K562 (cell line): Measurements from ENCODE around the gene PDE6G.

ENCODE experiments used
- FOXA1 ChIP-seq: fragments of 450-650 bp; IDR thresholded peaks from 2 replicates; pipeline ENCODE4 v1.6.1; 2016; ENCODE audit warnings: mild to moderate bottlenecking, borderline replicate concordance
- GABPA ChIP-seq: fragments of 200-800 bp; sonication (Bioruptor generic); conservative IDR thresholded peaks from 2 replicates; pipeline ENCODE4 v1.6.1; 2016; ENCODE audit warnings: low read depth, missing genetic modification characterization, missing compliant biosample characterization
- NR2C2 ChIP-seq, 2 experiments: fragments of 200-800 bp in 1 of 2; sonication (Bioruptor generic) in 1 of 2; sonication (generic) in 1 of 2; formaldehyde crosslinking in 1 of 2; IDR thresholded peaks; 2 replicates each; pipeline versions ENCODE4 v1.6.1 to v1.8.0; 2016 to 2022; ENCODE audit warnings: mild to moderate bottlenecking in 1 of 2, missing compliant biosample characterization in 1 of 2, missing genetic modification characterization in 1 of 2, missing genetic modification reagents in 1 of 2
- POLR2AphosphoS5 ChIP-seq: IDR thresholded peaks from 2 replicates; pipeline ENCODE4 v1.6.1; 2011; ENCODE audit warnings: mild to moderate bottlenecking, low read depth, low read length, moderate library complexity; ENCODE audit not compliant: control insufficient read depth, insufficient read depth
- SRSF3 ChIP-seq: fragments of 200-400 bp; formaldehyde crosslinking; IDR thresholded peaks from 2 replicates; pipeline ENCODE4 v1.6.1; 2016; ENCODE audit warnings: mild to moderate bottlenecking, low read length, moderate library complexity; ENCODE audit not compliant: insufficient read depth
- ZBTB7A ChIP-seq: IDR thresholded peaks from 2 replicates; pipeline ENCODE4 v1.6.1; 2011; ENCODE audit warnings: low read depth, mild to moderate bottlenecking, low read length, moderate library complexity, borderline replicate concordance; ENCODE audit not compliant: control insufficient read depth
- ZNF707 ChIP-seq: fragments of 250-450 bp; sonication (Bioruptor Pico); conservative IDR thresholded peaks from 2 replicates; pipeline ENCODE4 v1.8.0; 2022; ENCODE audit warnings: inconsistent platforms, mild to moderate bottlenecking, moderate library complexity
- TF ChIP-seq, protein P1 (sequence below): IDR thresholded peaks from 2 replicates; pipeline ENCODE4 v1.6.1; 2011; ENCODE audit not compliant: insufficient read length; ENCODE audit errors: extremely low read depth
- TF ChIP-seq, protein P2 (sequence below): IDR thresholded peaks from 3 replicates; pipeline ENCODE4 v1.6.1; 2011; ENCODE audit warnings: borderline replicate concordance, mild to moderate bottlenecking, moderate library complexity; ENCODE audit not compliant: insufficient read length; ENCODE audit errors: extremely low read depth
- TF ChIP-seq, protein P3 (sequence below): sonication (generic); formaldehyde crosslinking; IDR thresholded peaks from 2 replicates; pipeline ENCODE4 v1.8.1; 2023; ENCODE audit warnings: missing genetic modification reagents, mild to moderate bottlenecking, borderline replicate concordance
- TF ChIP-seq, protein P4 (sequence below): fragments of 250-450 bp; sonication (Bioruptor Pico); IDR thresholded peaks from 2 replicates; pipeline ENCODE4 v1.8.0; 2021; ENCODE audit warnings: moderate library complexity, mild to moderate bottlenecking, inconsistent platforms

DNA sequence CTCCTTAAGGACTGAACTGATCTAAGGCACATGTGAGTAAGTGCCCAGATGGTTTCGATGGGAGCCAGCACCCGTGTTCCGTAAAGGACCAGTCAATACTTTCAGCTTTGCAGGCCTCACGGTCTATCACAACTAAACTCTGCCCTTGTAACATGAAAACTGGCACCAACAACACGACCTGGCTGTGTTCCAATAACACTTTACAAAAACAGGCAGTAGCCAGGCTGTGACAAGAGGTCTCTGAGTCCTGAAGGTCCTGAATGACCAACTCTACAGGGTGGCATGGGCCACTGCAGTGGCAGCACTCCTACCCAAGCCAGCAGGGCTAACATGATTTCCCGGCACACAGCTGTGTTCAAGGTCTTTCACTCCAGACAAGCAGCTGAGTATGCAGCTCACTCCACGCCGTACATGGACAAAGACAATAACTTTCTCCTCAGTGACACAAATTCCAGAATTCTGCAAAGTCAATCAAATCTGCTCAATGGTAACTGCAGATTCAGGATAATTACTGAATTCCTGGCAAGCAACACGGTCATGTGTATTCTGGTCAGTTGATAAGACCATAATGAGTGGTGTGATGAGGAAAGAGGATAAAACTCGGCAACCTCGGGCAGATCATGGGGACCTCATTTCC is 34.7 kb downstream of the PDE6G start:
- no peak for TF ChIP-seq GABPA (tag)
- TF ChIP-seq, protein P1, sequence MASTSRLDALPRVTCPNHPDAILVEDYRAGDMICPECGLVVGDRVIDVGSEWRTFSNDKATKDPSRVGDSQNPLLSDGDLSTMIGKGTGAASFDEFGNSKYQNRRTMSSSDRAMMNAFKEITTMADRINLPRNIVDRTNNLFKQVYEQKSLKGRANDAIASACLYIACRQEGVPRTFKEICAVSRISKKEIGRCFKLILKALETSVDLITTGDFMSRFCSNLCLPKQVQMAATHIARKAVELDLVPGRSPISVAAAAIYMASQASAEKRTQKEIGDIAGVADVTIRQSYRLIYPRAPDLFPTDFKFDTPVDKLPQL: no peak
- no peak for TF ChIP-seq FOXA1
- TF ChIP-seq SRSF3: no peak
- TF ChIP-seq ZNF707 (CRISPR knock-in tag): no peak
- TF ChIP-seq ZBTB7A: no peak
- no peak for TF ChIP-seq NR2C2 (CRISPR knock-in tag; IDR thresholded peaks at IDR 0.05)
- TF ChIP-seq NR2C2 (tag; IDR thresholded peaks at IDR 0.05): no peak
- TF ChIP-seq, protein P2, sequence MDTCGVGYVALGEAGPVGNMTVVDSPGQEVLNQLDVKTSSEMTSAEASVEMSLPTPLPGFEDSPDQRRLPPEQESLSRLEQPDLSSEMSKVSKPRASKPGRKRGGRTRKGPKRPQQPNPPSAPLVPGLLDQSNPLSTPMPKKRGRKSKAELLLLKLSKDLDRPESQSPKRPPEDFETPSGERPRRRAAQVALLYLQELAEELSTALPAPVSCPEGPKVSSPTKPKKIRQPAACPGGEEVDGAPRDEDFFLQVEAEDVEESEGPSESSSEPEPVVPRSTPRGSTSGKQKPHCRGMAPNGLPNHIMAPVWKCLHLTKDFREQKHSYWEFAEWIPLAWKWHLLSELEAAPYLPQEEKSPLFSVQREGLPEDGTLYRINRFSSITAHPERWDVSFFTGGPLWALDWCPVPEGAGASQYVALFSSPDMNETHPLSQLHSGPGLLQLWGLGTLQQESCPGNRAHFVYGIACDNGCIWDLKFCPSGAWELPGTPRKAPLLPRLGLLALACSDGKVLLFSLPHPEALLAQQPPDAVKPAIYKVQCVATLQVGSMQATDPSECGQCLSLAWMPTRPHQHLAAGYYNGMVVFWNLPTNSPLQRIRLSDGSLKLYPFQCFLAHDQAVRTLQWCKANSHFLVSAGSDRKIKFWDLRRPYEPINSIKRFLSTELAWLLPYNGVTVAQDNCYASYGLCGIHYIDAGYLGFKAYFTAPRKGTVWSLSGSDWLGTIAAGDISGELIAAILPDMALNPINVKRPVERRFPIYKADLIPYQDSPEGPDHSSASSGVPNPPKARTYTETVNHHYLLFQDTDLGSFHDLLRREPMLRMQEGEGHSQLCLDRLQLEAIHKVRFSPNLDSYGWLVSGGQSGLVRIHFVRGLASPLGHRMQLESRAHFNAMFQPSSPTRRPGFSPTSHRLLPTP: no peak
- TF ChIP-seq, protein P3, sequence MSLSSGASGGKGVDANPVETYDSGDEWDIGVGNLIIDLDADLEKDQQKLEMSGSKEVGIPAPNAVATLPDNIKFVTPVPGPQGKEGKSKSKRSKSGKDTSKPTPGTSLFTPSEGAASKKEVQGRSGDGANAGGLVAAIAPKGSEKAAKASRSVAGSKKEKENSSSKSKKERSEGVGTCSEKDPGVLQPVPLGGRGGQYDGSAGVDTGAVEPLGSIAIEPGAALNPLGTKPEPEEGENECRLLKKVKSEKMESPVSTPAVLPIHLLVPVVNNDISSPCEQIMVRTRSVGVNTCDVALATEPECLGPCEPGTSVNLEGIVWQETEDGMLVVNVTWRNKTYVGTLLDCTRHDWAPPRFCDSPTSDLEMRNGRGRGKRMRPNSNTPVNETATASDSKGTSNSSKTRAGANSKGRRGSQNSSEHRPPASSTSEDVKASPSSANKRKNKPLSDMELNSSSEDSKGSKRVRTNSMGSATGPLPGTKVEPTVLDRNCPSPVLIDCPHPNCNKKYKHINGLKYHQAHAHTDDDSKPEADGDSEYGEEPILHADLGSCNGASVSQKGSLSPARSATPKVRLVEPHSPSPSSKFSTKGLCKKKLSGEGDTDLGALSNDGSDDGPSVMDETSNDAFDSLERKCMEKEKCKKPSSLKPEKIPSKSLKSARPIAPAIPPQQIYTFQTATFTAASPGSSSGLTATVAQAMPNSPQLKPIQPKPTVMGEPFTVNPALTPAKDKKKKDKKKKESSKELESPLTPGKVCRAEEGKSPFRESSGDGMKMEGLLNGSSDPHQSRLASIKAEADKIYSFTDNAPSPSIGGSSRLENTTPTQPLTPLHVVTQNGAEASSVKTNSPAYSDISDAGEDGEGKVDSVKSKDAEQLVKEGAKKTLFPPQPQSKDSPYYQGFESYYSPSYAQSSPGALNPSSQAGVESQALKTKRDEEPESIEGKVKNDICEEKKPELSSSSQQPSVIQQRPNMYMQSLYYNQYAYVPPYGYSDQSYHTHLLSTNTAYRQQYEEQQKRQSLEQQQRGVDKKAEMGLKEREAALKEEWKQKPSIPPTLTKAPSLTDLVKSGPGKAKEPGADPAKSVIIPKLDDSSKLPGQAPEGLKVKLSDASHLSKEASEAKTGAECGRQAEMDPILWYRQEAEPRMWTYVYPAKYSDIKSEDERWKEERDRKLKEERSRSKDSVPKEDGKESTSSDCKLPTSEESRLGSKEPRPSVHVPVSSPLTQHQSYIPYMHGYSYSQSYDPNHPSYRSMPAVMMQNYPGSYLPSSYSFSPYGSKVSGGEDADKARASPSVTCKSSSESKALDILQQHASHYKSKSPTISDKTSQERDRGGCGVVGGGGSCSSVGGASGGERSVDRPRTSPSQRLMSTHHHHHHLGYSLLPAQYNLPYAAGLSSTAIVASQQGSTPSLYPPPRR (CRISPR knock-in tag): no peak
- TF ChIP-seq, protein P4, sequence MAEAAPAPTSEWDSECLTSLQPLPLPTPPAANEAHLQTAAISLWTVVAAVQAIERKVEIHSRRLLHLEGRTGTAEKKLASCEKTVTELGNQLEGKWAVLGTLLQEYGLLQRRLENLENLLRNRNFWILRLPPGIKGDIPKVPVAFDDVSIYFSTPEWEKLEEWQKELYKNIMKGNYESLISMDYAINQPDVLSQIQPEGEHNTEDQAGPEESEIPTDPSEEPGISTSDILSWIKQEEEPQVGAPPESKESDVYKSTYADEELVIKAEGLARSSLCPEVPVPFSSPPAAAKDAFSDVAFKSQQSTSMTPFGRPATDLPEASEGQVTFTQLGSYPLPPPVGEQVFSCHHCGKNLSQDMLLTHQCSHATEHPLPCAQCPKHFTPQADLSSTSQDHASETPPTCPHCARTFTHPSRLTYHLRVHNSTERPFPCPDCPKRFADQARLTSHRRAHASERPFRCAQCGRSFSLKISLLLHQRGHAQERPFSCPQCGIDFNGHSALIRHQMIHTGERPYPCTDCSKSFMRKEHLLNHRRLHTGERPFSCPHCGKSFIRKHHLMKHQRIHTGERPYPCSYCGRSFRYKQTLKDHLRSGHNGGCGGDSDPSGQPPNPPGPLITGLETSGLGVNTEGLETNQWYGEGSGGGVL (CRISPR knock-in tag): no peak
- TF ChIP-seq POLR2AphosphoS5: no peak
